CD14-positive monocyte (primary cell): Measurements from ENCODE around the gene CEP112. TPM values are rescaled to one million over a fixed set of nuclear protein-coding genes. Genes with fewer than 3 reads are reported as not detected.

Source experiments
- DNase-seq, 3 donors: peaks; one replicate each; pipeline ENCODE4 v3.0.0-alpha.2; 2011 to 2022
- H2AFZ ChIP-seq: 2 replicates; pipeline ENCODE4 v1.6.0; 2012; ENCODE audit warnings: mild to moderate bottlenecking, low read depth, low read length, inconsistent platforms; ENCODE audit not compliant: insufficient read depth, poor library complexity, severe bottlenecking
- H3K27ac ChIP-seq, 2 donors: 1 replicate in 1 of 2; 2 replicates in 1 of 2; pipeline ENCODE4 v1.5.1; 2012 to 2013; ENCODE audit warnings: low read length in 2 of 2, control low read depth in 1 of 2, inconsistent platforms in 1 of 2, low read depth in 1 of 2, mild to moderate bottlenecking in 1 of 2
- H3K27me3 ChIP-seq, 2 donors: one replicate each; pipeline versions ENCODE4 v1.6.0 to v1.6.1; 2011 to 2013; ENCODE audit warnings: low read length in 2 of 2; ENCODE audit not compliant: control insufficient read depth in 2 of 2, insufficient read depth in 2 of 2
- H3K36me3 ChIP-seq, 2 donors: replicated peaks in 1 of 2; 1 replicate in 1 of 2; 2 replicates in 1 of 2; pipeline versions ENCODE4 v1.5.1 to v1.6.1; 2012 to 2013; ENCODE audit warnings: low read length in 2 of 2, control low read depth in 1 of 2, inconsistent platforms in 1 of 2, mild to moderate bottlenecking in 1 of 2; ENCODE audit not compliant: insufficient read depth in 2 of 2, control insufficient read depth in 1 of 2
- H3K4me1 ChIP-seq, 2 donors: 1 replicate in 1 of 2; 2 replicates in 1 of 2; pipeline versions ENCODE4 v1.5.1 to v1.6.1; 2012 to 2013; ENCODE audit warnings: low read length in 2 of 2, control low read depth in 1 of 2, inconsistent platforms in 1 of 2, mild to moderate bottlenecking in 1 of 2, moderate library complexity in 1 of 2; ENCODE audit not compliant: insufficient read depth in 2 of 2, control insufficient read depth in 1 of 2
- H3K4me2 ChIP-seq: replicated peaks from 2 replicates; pipeline ENCODE3; 2012; ENCODE audit warnings: low read length, moderate library complexity, mild to moderate bottlenecking; ENCODE audit not compliant: poor library complexity, severe bottlenecking; ENCODE audit errors: extremely low read depth
- H3K4me3 ChIP-seq, 3 experiments: fragments of 200-600 bp in 1 of 3; sonication (generic) in 1 of 3; replicated peaks in 1 of 3; 1 replicate in 2 of 3; 2 replicates in 1 of 3; pipeline ENCODE4 v1.5.1; 2011 to 2013; ENCODE audit warnings: low read length in 3 of 3, mild to moderate bottlenecking in 3 of 3, control low read depth in 2 of 3, low read depth in 2 of 3, inconsistent platforms in 1 of 3, moderate library complexity in 1 of 3
- H3K79me2 ChIP-seq: 2 replicates; pipeline ENCODE4 v1.6.0; 2012; ENCODE audit warnings: mild to moderate bottlenecking, control low read depth, inconsistent platforms, low read length, moderate library complexity; ENCODE audit not compliant: insufficient read depth
- H3K9ac ChIP-seq: 2 replicates; pipeline ENCODE4 v1.6.0; 2017; ENCODE audit warnings: low read length, mild to moderate bottlenecking; ENCODE audit not compliant: insufficient read depth, poor library complexity, severe bottlenecking
- H3K9me3 ChIP-seq, 2 donors: replicated peaks in 1 of 2; 1 replicate in 1 of 2; 2 replicates in 1 of 2; pipeline versions ENCODE4 v1.5.1 to v1.6.1; 2012 to 2013; ENCODE audit warnings: low read length in 2 of 2, control low read depth in 1 of 2; ENCODE audit not compliant: control insufficient read depth in 1 of 2, insufficient read depth in 1 of 2
- H4K20me1 ChIP-seq: 2 replicates; pipeline ENCODE4 v1.6.0; 2012; ENCODE audit warnings: mild to moderate bottlenecking, low read length, control low read depth, moderate library complexity; ENCODE audit not compliant: insufficient read depth
- H3K27ac Mint-ChIP-seq, 7 donors: one replicate each; pipeline ENCODE4 v1.8.0; 2020; ENCODE audit warnings: mild to moderate bottlenecking in 7 of 7, mixed read lengths in 7 of 7, moderate library complexity in 6 of 7, inconsistent platforms in 2 of 7
- H3K27me3 Mint-ChIP-seq, 3 donors: one replicate each; pipeline ENCODE4 v1.8.0; 2021 to 2022; ENCODE audit warnings: low read depth in 3 of 3, mild to moderate bottlenecking in 3 of 3, mixed read lengths in 3 of 3, moderate library complexity in 3 of 3, inconsistent platforms in 1 of 3
- H3K36me3 Mint-ChIP-seq, 2 donors: one replicate each; pipeline ENCODE4 v1.8.0; 2020; ENCODE audit warnings: mixed read lengths in 2 of 2, inconsistent platforms in 1 of 2, mild to moderate bottlenecking in 1 of 2
- H3K4me1 Mint-ChIP-seq: one replicate; pipeline ENCODE4 v1.8.0; 2020; ENCODE audit warnings: mild to moderate bottlenecking, mixed read lengths
- H3K4me3 Mint-ChIP-seq, 2 donors: one replicate each; pipeline ENCODE4 v1.8.0; 2020; ENCODE audit warnings: mild to moderate bottlenecking in 2 of 2, mixed read lengths in 2 of 2, moderate library complexity in 1 of 2
- H3K9me3 Mint-ChIP-seq, 7 donors: one replicate each; pipeline ENCODE4 v1.8.0; 2020 to 2022; ENCODE audit warnings: mixed read lengths in 7 of 7, mild to moderate bottlenecking in 6 of 7, moderate library complexity in 6 of 7, inconsistent platforms in 2 of 7
- CTCF ChIP-seq: fragments of 200-600 bp; IDR thresholded peaks from one replicate; pipeline ENCODE4 v1.8.0; 2022; ENCODE audit warnings: antibody characterized with exemption, mild to moderate bottlenecking
- WGBS: methylation state at CpG from one replicate; pipeline ENCODE4 v1.1.5; 2013; ENCODE audit warnings: missing lambda C conversion rate; ENCODE audit not compliant: insufficient coverage; 5-methylcytosine and 5-hydroxymethylcytosine counted together
- intact Hi-C, 2 donors: fragments of 100-400 bp; cut with micrococcal nuclease; formaldehyde crosslinking; loops; one replicate each; pipeline versions ENCODE4 v1.15.0 to v1.15.1; 2023
- polyA plus RNA-seq, 3 donors: library from polyadenylated mRNA; depleted of rRNA in 1 of 3; unstranded in 2 of 3; stranded (reverse) in 1 of 3; fragments of 300-500 nt in 2 of 3; fragments of >200 nt in 1 of 3; fragmentation: Illumina TruSeq in 2 of 3; gene quantifications; 1 replicate in 2 of 3; 2 replicates in 1 of 3; pipeline ENCODE4 v1.2.3, GENCODE V29; 2012 to 2021

The CEP112 gene
- polyA plus RNA-seq, 3 donors, result 0.10 TPM; not detected in 2

GRCh38 chr17:66234611-66235010 is 42.7 kb upstream of the CEP112 start:
- H3K79me2 ChIP-seq, result no peaks in the 10 kb centered on the region
- intact Hi-C loops, result no loop called here
- no peak overlapping the region for H3K27ac Mint-ChIP-seq
- H3K36me3 Mint-ChIP-seq, result no peaks in the 10 kb centered on the region
- no peak overlapping the region for H3K4me3 ChIP-seq
- no CpG with 5 or more reads among the region's 3 CpGs for WGBS
- H4K20me1 ChIP-seq, result no peaks in the 10 kb centered on the region
- H3K27me3 ChIP-seq, result no peaks in the 10 kb centered on the region
- H3K9ac ChIP-seq, result no peak overlapping the region
- H3K9me3 Mint-ChIP-seq, result peaks cover 0 to 4% (median 0%) of the 10 kb centered on the region in 7 donors
- no peaks in the 10 kb centered on the region for H3K9me3 ChIP-seq
- H3K27me3 Mint-ChIP-seq, result peaks cover 7 to 26% (median 19%) of the 10 kb centered on the region in 3 donors
- DNase-seq, result no peak
- no peak overlapping the region for H3K4me3 Mint-ChIP-seq
- peaks cover 6% of the 10 kb centered on the region for H3K4me1 Mint-ChIP-seq
- H3K4me1 ChIP-seq, result peaks cover 7 to 8% of the 10 kb centered on the region in 2 donors
- no peak overlapping the region for H3K27ac ChIP-seq
- H3K36me3 ChIP-seq, result no peaks in the 10 kb centered on the region
- no peak overlapping the region for H2AFZ ChIP-seq
- no peak overlapping the region for H3K4me2 ChIP-seq
- no peak for TF ChIP-seq CTCF

GRCh38 chr17:66233023-66233753 is 41.3 kb upstream of the CEP112 start:
- H3K4me3 Mint-ChIP-seq, result no peak overlapping the region
- Histone ChIP-seq H4K20me1 (no peaks in the 10 kb centered on the region), H3K4me2 (no peak overlapping the region), H3K9ac (no peak overlapping the region), H2AFZ (no peak overlapping the region), H3K79me2 (no peaks in the 10 kb centered on the region), H3K9me3 (no peaks in the 10 kb centered on the region), H3K36me3 (no peaks in the 10 kb centered on the region), H3K4me1 (peaks cover 7 to 8% of the 10 kb centered on the region in 2 donors), H3K27ac (no peak overlapping the region), H3K27me3 (no peaks in the 10 kb centered on the region), H3K4me3 (no peak overlapping the region)
- H3K36me3 Mint-ChIP-seq, result no peaks in the 10 kb centered on the region
- no peak for DNase-seq
- peaks cover 6% of the 10 kb centered on the region for H3K4me1 Mint-ChIP-seq
- no peak for TF ChIP-seq CTCF
- intact Hi-C loops, result no loop called here
- no peak overlapping the region for H3K27ac Mint-ChIP-seq
- peaks cover 7 to 18% (median 16%) of the 10 kb centered on the region in 3 donors for H3K27me3 Mint-ChIP-seq
- 94% methylated on average over 3 of the region's 8 CpGs for WGBS
- H3K9me3 Mint-ChIP-seq, result peaks cover 0 to 4% (median 0%) of the 10 kb centered on the region in 7 donors
